Measurements from ENCODE around the gene DTWD2. TPM values are rescaled to one million over a fixed set of nuclear protein-coding genes. Genes with fewer than 3 reads are reported as not detected.

DTWD2 gene, protein sequence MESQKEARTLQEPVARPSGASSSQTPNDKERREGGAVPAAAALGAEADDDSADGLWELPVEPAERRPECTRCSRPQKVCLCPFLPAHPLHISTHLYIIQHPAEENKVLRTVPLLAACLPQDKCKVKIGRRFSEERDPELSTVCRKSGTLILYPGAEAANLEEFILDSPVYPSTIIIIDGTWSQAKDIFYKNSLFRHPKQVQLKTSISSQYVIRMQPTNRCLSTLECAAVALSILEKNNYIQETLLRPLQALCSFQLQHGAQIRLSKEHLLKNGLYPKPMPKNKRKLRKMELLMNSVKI
- total RNA-seq (1 to 10 TPM; 3.0 to 4.4 (median 3.2) TPM), total RNA-seq (2.0 to 12.6 (median 7.2) reads per million in 29 experiments)
- total RNA-seq (2013) = 6.9 TPM

DNA sequence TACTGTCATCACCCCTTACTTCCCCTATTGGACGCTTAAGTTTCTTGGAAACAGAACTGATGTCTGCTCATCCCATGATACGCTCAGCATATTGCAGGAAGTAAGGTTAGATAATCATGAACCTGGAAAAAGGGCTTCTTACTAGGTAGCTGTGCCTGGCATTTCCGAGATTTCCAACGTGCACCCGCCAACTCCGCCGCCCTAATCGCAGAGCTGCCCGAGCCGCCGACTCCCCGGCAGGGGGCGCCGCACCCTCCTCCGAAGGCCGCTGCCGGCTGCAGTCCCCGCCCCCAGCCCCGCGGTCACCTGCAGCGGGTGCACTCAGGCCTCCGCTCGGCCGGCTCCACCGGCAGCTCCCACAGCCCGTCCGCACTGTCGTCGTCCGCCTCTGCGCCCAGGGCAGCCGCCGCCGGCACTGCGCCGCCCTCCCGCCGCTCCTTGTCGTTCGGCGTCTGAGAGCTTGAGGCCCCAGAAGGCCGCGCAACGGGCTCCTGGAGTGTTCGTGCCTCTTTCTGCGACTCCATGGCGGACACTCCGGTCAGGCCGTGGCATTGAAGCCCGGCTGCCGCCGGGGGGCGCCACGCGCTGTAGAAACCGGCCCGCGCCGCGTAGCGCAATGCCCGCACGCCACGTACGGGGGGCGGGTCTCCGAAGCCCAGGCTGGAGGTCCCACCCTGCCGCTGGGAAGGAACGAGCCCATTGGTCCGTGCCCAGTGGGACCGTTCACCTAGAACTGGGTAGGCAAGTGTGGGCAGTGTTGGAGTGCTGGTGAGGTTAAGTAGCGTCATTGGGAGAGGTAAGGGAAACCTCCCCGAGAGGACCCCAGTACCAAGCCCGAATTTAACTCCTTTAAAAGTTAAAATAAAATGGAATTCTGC is at the start of gene DTWD2:
DTWD2 (minus strand) TSS at position 560 of the 878 bp plus-strand sequence; CDS start at position 524, 36 bp downstream.
- Histone ChIP-seq H3K4me1 (ENCODE audit: control insufficient read depth in 1 of 2, extremely low read depth in 1 of 2, insufficient read depth in 2 of 2, low read length in 2 of 2) (peaks cover 4 to 8% of the 10 kb centered on the region in 2 experiments), H3K27ac (ENCODE audit: low read length) (peak within 1 kb of the TSS; percentile 55), H3K9me3 (no peaks in the 10 kb centered on the region), H3K36me3 (ENCODE audit: control insufficient read depth in 2 of 2, extremely low read depth in 1 of 2, insufficient read depth in 1 of 2, low read length in 1 of 2) (no peaks in the 10 kb centered on the region), H3K4me3 (ENCODE audit: control insufficient read depth in 1 of 2, extremely low read depth in 1 of 2, low read length in 1 of 2) (peak within 1 kb of the TSS; percentile 39 to 62), H3K27me3 (replicated peaks in 1 of 2; ENCODE audit: control insufficient read depth in 2 of 2, extremely low read depth in 1 of 2, insufficient read depth in 2 of 2, low read length in 1 of 2) (no peaks in the 10 kb centered on the region)
- DNase-seq = peak; percentile 81 to 95 (median 88)
- WGBS (ENCODE audit: insufficient coverage) = under 1% methylated on average over 68 of the region's 74 CpGs
- peak within 1 kb of the TSS; percentile 74 to 79 (median 77) for H3K4me3 Mint-ChIP-seq
- ChIA-PET POLR2A (interaction anchor here (1.0 to 1.1 kb wide), 2 partner anchors 425 to 446 kb away, joined by 3 to 5 read pairs; no protein-coding TSS in a partner anchor), CTCF (interaction anchor here (0.6 to 3.6 kb wide), 25 partner anchors 10 to 1240 kb away, joined by 3 to 41 read pairs (median 4); partner anchors contain the start of genes DMXL1 (in 1 of the 2) and HSD17B4 (in 1 of the 2))
- no peaks in the 10 kb centered on the region for H3K27me3 Mint-ChIP-seq
- H3K27ac Mint-ChIP-seq = peak within 1 kb of the TSS; percentile 66 to 72
- H3K9me3 Mint-ChIP-seq = no peaks in the 10 kb centered on the region
- peak; percentile 88 to 95 (median 93) for ATAC-seq (replicated peaks in 1 of 4)
- H3K4me1 Mint-ChIP-seq = peaks cover 24 to 35% (median 24%) of the 10 kb centered on the region in 3 donors
- H3K36me3 Mint-ChIP-seq = peaks cover 3% of the 10 kb centered on the region

DNA sequence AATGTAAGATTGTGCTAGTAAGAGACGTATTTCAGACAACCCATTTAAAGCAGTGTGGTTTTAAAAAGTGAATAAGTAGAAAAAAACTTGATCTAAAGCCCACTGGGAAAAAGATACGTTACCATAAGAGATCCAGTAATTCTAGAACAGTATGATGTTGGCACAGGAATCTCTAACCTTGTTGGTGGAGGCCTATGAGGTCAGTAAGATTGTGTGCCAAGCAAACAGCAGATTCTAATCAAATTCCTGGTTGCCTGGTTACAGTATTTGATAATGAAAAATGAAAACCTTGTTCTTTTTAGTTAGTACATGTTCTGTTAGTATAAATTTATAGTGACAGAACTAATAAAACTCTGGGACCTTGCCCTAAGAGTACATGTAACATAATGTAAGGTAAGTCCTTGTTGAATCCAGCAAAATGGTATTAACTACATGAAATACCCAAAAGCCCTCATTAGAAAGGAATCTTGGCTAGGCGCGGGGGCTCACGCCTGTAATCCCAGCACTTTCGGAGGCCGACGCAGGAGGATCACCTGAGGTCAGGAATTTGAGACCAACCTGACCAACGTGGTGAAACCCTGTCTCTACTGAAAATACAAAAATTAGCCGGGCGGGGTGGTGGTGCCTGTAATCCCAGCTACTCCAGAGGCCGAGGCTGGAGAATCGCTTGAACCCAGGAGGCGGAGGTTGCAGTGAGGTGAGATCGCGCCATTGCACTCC is 49.3 kb upstream of the DTWD2 start:
- Histone ChIP-seq H3K27ac (ENCODE audit: low read length) (no peak overlapping the region), H3K9me3 (no peaks in the 10 kb centered on the region), H3K4me3 (ENCODE audit: control insufficient read depth in 1 of 2, extremely low read depth in 1 of 2, low read length in 1 of 2) (no peak overlapping the region), H3K4me1 (ENCODE audit: control insufficient read depth in 1 of 2, extremely low read depth in 1 of 2, insufficient read depth in 2 of 2, low read length in 2 of 2) (no peaks in the 10 kb centered on the region), H3K36me3 (ENCODE audit: control insufficient read depth in 2 of 2, extremely low read depth in 1 of 2, insufficient read depth in 1 of 2, low read length in 1 of 2) (no peaks in the 10 kb centered on the region), H3K27me3 (replicated peaks in 1 of 2; ENCODE audit: control insufficient read depth in 2 of 2, extremely low read depth in 1 of 2, insufficient read depth in 2 of 2, low read length in 1 of 2) (no peaks in the 10 kb centered on the region)
- ChIA-PET CTCF (no interaction called here), POLR2A (no interaction called here)
- DNase-seq = no peak
- Mint-ChIP-seq H3K9me3 (no peaks in the 10 kb centered on the region), H3K36me3 (peaks cover 3% of the 10 kb centered on the region), H3K4me1 (peaks cover 1 to 3% (median 2%) of the 10 kb centered on the region in 3 donors), H3K27me3 (no peaks in the 10 kb centered on the region), H3K4me3 (no peak overlapping the region), H3K27ac (no peak overlapping the region)
- 93% methylated on average over 16 of the region's 16 CpGs for whole genome bisulfite sequencing (ENCODE audit: insufficient coverage)
- no peak for ATAC-seq (replicated peaks in 1 of 4)

GRCh38 chr5:119036101-119036762 is 47.9 kb upstream of the DTWD2 start:
- POLR2A ChIA-PET = no interaction called here
- ATAC-seq (replicated peaks in 1 of 4) (no peak), DNase-seq (no peak)
- 92% methylated on average over 4 of the region's 8 CpGs for WGBS (ENCODE audit: insufficient coverage)
- Mint-ChIP-seq H3K4me1 (peaks cover 15 to 17% (median 15%) of the 10 kb centered on the region in 3 donors), H3K27ac (no peak overlapping the region), H3K9me3 (no peaks in the 10 kb centered on the region), H3K36me3 (peaks cover 3% of the 10 kb centered on the region), H3K4me3 (no peak overlapping the region), H3K27me3 (no peaks in the 10 kb centered on the region)
- peaks cover 3 to 4% of the 10 kb centered on the region in 2 experiments for H3K4me1 ChIP-seq (ENCODE audit: control insufficient read depth in 1 of 2, extremely low read depth in 1 of 2, insufficient read depth in 2 of 2, low read length in 2 of 2)
- CTCF ChIA-PET = interaction anchor here in 1 of 2 donors (0.6 kb wide), 1 partner anchor 80 kb away, joined by 3 read pairs; no protein-coding TSS in a partner anchor
- no peaks in the 10 kb centered on the region for H3K27me3 ChIP-seq (replicated peaks in 1 of 2; ENCODE audit: control insufficient read depth in 2 of 2, extremely low read depth in 1 of 2, insufficient read depth in 2 of 2, low read length in 1 of 2)
- no peaks in the 10 kb centered on the region for H3K36me3 ChIP-seq (ENCODE audit: control insufficient read depth in 2 of 2, extremely low read depth in 1 of 2, insufficient read depth in 1 of 2, low read length in 1 of 2)
- H3K27ac ChIP-seq (ENCODE audit: low read length) = no peak overlapping the region
- no peaks in the 10 kb centered on the region for H3K9me3 ChIP-seq
- no peak overlapping the region for H3K4me3 ChIP-seq (ENCODE audit: control insufficient read depth in 1 of 2, extremely low read depth in 1 of 2, low read length in 1 of 2)

DNA sequence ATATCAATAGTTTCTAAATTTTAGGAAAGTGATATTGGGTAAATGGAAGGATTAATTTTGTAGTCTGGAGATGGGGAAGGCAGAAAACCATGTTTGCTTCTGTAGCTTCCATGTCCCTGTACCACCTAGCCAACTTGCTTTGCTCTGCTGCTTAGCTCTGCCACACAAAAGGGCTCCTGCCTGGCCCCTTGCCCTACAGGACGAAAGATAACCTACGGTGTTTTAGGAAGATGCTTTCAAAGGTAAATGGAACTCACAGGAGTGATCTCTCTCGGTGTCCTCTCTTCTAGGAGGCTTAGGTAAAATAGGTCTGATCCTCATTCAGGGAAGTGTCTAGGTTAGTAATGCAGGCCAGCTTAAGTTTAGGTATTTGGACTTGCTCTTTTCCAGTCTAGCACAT is 44.8 kb upstream of the DTWD2 start:
- H3K4me3 ChIP-seq (ENCODE audit: control insufficient read depth in 1 of 2, extremely low read depth in 1 of 2, low read length in 1 of 2) = no peak overlapping the region
- H3K9me3 ChIP-seq = no peaks in the 10 kb centered on the region
- Mint-ChIP-seq H3K36me3 (no peaks in the 10 kb centered on the region), H3K4me1 (peaks cover 21 to 26% (median 23%) of the 10 kb centered on the region in 3 donors), H3K27me3 (no peaks in the 10 kb centered on the region), H3K27ac (no peak overlapping the region), H3K4me3 (no peak overlapping the region), H3K9me3 (no peaks in the 10 kb centered on the region)
- no peak overlapping the region for H3K27ac ChIP-seq (ENCODE audit: low read length)
- no peak for DNase-seq
- ChIA-PET POLR2A (no interaction called here), CTCF (interaction anchor here in 1 of 2 donors (0.7 kb wide), 1 partner anchor 56 kb away, joined by 6 read pairs; no protein-coding TSS in a partner anchor)
- no peaks in the 10 kb centered on the region for H3K27me3 ChIP-seq (replicated peaks in 1 of 2; ENCODE audit: control insufficient read depth in 2 of 2, extremely low read depth in 1 of 2, insufficient read depth in 2 of 2, low read length in 1 of 2)
- peaks cover 3 to 8% of the 10 kb centered on the region in 2 experiments for H3K4me1 ChIP-seq (ENCODE audit: control insufficient read depth in 1 of 2, extremely low read depth in 1 of 2, insufficient read depth in 2 of 2, low read length in 2 of 2)
- no peak for ATAC-seq (replicated peaks in 1 of 4)
- no peaks in the 10 kb centered on the region for H3K36me3 ChIP-seq (ENCODE audit: control insufficient read depth in 2 of 2, extremely low read depth in 1 of 2, insufficient read depth in 1 of 2, low read length in 1 of 2)
- WGBS (ENCODE audit: insufficient coverage) = no CpG with 5 or more reads among the region's 3 CpGs

GRCh38 chr5:119032656-119033055 is 44.3 kb upstream of the DTWD2 start:
- ATAC-seq (replicated peaks in 1 of 4) (no peak), DNase-seq (no peak)
- H3K27me3 Mint-ChIP-seq = no peaks in the 10 kb centered on the region
- WGBS (ENCODE audit: insufficient coverage) = no CpG with 5 or more reads among the region's 3 CpGs
- H3K27ac Mint-ChIP-seq = peak overlapping the region in 1 of 2 donors; percentile 35
- no peaks in the 10 kb centered on the region for H3K36me3 Mint-ChIP-seq
- CTCF ChIA-PET = interaction anchor here (0.6 kb wide), 2 partner anchors 10 to 379 kb away, joined by 3 to 4 read pairs; no protein-coding TSS in a partner anchor
- POLR2A ChIA-PET = interaction anchor here in 1 of 2 donors (0.6 kb wide), 1 partner anchor 14 kb away, joined by 6 read pairs; no protein-coding TSS in a partner anchor
- no peak overlapping the region for H3K4me3 ChIP-seq (ENCODE audit: control insufficient read depth in 1 of 2, extremely low read depth in 1 of 2, low read length in 1 of 2)
- H3K9me3 Mint-ChIP-seq = no peaks in the 10 kb centered on the region
- H3K4me3 Mint-ChIP-seq = no peak overlapping the region
- no peaks in the 10 kb centered on the region for H3K9me3 ChIP-seq
- H3K27ac ChIP-seq (ENCODE audit: low read length) = no peak overlapping the region
- H3K4me1 Mint-ChIP-seq = peaks cover 21 to 27% (median 23%) of the 10 kb centered on the region in 3 donors
- no peaks in the 10 kb centered on the region for H3K27me3 ChIP-seq (replicated peaks in 1 of 2; ENCODE audit: control insufficient read depth in 2 of 2, extremely low read depth in 1 of 2, insufficient read depth in 2 of 2, low read length in 1 of 2)
- peaks cover 3 to 8% of the 10 kb centered on the region in 2 experiments for H3K4me1 ChIP-seq (ENCODE audit: control insufficient read depth in 1 of 2, extremely low read depth in 1 of 2, insufficient read depth in 2 of 2, low read length in 2 of 2)
- H3K36me3 ChIP-seq (ENCODE audit: control insufficient read depth in 2 of 2, extremely low read depth in 1 of 2, insufficient read depth in 1 of 2, low read length in 1 of 2) = no peaks in the 10 kb centered on the region

Measured in T-cell (primary cell).